SH-SY5Y (cell line): ENCODE measurements around the gene ATG13.

Experiments used
- GATA2 ChIP-seq: IDR thresholded peaks from 2 replicates; pipeline ENCODE4 v1.6.1; 2011; ENCODE audit warnings: mild to moderate bottlenecking, low read depth, low read length
- GATA3 ChIP-seq: IDR thresholded peaks from 2 replicates; pipeline ENCODE4 v1.6.1; 2011; ENCODE audit warnings: low read depth, mild to moderate bottlenecking, low read length, moderate library complexity

Gene ATG13

DNA sequence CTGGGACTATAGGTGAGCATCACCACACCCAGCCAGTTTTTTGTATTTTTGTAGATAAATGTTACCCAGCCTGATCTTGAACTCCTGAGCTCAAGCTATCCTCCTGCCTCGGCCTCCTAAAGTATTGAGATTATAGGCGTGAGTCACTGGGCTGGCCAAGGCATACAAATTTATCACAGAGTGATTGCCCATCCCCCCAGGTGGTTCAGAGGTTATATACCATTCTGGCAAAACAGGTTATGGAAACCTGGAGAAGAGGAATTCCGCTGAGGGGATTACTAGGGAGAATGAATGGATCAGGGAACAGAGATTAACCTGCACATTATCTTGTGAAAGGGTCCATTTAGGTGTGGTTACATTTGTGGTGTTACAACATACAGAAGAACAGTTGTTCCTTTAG is 8.1 kb downstream of the ATG13 start:
- TF ChIP-seq GATA3 = no peak
- TF ChIP-seq GATA2 = no peak

DNA sequence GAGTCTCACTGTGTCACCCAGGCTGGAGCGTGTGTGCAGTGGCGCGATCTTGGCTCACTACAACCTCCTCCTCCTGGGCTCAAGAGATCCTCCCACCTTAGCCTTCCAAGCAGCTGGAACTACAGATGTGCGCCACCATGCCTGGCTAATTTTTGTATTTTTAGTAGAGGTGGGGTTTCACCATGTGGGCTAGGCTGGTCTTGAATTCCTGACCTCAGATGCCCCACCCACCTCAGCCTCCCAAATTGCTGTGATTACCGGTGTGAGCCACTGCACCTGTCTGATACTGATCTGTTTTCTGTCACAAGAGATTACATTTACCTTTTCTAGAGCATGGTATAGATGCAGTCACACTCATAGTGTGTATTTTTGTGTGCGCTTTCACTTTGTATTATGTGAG is 11.6 kb downstream of the ATG13 start:
- no peak for TF ChIP-seq GATA3
- no peak for TF ChIP-seq GATA2

DNA sequence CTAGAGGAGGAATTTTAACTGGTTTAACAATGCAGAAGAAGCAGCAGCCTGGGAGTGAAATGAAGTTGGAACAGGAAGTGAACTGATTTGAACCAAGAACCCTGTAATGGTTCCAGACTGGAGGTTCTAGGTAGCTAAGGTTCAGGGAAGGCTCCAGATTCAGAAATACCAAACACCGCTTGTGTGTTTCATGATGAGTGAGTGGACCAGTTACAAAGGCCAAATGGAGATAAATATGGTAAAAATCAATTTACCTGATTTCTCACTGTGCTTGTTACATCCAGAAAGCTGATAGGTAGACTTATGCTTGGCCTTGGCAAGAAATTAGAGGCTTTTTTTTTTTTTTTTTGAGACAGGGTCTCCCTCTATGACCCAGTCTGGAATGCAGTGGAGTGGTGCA is 12.9 kb downstream of the ATG13 start:
- no peak for TF ChIP-seq GATA2
- no peak for TF ChIP-seq GATA3

DNA sequence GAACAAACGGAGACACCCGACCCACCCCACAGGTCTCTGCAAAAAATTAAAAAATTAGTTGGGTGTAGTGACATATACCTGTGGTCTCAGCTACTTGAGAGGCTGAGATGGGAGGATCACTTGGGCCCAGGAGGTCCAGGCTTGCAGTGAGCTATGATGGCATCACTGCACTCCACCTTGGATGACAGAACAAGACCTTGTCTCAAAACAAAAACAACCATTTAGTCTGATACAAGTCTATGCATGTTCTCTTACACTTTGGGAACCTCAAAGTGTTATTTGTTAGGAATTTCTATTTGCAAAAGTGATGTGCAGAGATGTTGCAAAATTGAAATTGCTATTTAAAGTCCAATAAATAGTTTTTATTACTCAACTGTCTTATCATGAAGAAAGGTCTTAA is 14.3 kb downstream of the ATG13 start:
- TF ChIP-seq GATA2 (no peak), GATA3 (no peak)

DNA sequence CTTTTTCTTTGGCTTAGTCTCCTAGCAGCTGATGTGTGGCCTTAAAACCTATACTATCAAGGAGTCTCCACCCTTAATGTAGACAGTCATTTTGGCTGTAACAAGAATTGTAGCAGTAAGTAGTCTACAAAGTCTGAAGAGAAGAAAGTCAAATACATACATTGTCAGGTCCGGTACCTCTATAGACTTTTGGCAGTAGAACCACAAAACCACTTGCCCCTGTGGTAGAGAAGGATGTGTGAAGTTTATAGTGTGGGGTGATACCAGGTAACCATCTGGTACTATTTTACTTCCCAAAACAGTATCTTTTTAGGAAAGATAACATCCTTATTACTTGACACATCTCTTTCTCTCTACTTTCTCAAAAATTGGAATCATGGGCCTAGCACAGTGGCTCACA is 15.1 kb downstream of the ATG13 start:
- no peak for TF ChIP-seq GATA2
- TF ChIP-seq GATA3 = no peak

DNA sequence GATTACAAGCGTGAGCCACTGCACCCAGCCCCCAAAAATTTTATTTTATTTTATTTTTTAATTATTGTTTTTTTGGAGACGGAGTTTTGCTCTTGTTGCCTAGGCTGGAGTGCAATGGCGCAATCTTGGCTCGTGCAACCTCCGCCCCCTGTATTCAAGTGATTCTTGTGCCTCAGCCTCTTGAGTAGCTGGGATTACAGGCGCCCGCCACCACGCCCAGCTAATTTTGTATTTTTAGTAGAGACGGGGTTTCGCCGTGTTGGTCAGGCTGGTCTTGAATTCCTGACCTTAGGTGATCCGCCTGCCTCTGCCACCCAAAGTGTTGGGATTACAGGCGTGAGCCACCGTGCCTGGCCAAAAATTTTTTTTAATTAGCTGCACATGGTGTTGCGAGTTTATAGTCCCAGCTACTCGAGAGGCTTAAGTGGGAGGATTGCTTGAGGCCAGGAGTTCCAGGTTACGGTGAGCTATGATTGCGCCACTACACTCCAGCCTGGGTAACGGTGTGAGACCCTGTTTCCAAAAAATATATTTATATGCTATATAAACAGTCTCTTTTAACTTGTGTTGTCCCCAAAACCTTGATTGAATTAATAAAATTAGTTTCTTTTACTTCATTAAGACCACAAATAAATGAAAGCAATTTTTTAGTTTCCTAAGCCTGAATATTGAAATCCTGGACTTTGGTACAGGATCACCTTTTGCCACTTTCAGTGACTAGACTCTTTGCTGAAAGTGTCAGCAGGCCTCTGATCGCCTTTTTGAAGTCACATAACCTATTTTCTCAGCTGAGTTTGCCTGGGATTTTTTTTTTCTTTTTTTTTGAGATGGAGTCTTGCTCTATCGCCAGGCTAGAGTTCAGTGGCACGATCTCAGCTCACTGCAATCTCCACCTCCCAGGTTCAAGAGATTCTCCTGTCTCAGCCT is 16.2 kb downstream of the ATG13 start:
- TF ChIP-seq GATA2 (no peak), GATA3 (no peak)

DNA sequence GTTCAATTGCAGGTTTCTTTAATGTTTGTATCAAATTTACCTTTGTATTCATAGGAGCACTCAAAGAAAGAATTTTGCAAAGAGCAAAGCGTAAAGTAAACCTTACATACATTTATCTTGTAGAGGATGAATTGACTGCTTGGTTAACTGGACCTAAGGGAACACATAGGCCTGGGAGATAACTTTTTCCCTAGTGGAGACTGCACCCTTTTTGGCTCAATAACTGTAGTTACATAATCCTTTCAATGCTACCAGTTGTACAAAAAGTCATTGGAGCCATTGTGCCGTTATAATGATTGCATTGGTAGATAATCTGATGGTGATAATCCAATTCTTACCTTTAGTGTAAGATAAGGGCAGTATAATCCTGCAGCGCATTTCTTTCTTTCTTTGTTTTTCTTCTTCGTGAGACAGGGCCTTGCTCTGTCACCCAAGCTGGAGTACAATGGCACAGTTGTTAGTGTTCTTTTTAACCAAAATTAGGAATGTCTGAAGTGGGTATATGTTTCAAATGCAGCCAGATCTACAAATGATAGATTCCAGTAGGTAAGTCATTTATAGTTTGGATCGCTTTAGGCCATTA is 18.3 kb downstream of the ATG13 start:
- TF ChIP-seq GATA2 (no peak), GATA3 (no peak)

DNA sequence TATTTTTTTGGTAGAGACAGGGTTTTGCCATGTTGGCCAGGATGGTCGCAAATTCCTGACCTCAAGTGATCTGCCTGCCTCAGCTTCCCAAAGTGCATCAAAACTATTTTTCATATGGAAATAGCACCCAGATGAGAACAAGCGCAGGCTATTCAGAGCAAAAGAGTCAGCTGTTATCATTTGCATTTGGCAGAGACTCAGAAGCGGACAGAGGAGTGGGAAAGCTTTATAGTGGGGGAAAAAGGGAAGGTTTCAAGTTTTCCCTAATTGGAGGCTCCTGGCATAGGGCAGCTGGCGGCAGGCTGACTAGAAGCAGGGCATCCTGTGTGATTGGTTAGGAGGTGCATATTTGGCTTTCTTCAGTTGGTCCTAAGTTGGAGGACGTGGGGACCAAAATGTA is 20.2 kb downstream of the ATG13 start:
- TF ChIP-seq GATA3 (no peak), GATA2 (no peak)

DNA sequence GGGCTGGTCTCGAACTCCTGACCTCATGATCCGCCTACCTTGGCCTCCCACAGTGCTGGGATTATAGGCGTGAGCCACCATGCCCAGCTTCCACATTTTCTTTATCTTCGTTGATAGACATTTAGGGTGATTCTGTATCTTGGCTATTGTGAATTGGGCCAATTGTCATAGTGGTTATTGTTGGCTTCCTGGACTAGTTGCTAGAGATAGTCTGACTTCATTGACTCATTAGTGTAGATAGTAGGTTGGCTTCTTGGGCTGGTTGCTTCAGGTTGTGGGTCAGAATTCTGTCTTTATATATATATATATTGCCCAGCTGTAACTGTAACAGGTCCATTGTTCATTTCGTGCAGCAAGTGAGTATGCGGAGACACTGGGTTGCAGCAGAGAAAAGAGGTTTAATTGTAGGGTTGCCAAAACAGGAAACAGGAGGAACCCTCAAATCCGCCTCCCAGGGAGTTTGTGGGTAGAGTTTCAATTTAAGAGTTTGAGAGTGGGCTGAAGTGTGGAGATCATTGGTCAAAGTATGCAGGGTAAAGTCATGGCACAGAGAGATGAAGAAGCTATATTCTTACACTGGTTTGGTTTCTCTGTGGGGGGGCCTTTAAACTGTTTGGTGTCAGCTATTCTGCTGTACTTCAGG is 22.0 kb downstream of the ATG13 start:
- TF ChIP-seq GATA3 (no peak), GATA2 (no peak)

DNA sequence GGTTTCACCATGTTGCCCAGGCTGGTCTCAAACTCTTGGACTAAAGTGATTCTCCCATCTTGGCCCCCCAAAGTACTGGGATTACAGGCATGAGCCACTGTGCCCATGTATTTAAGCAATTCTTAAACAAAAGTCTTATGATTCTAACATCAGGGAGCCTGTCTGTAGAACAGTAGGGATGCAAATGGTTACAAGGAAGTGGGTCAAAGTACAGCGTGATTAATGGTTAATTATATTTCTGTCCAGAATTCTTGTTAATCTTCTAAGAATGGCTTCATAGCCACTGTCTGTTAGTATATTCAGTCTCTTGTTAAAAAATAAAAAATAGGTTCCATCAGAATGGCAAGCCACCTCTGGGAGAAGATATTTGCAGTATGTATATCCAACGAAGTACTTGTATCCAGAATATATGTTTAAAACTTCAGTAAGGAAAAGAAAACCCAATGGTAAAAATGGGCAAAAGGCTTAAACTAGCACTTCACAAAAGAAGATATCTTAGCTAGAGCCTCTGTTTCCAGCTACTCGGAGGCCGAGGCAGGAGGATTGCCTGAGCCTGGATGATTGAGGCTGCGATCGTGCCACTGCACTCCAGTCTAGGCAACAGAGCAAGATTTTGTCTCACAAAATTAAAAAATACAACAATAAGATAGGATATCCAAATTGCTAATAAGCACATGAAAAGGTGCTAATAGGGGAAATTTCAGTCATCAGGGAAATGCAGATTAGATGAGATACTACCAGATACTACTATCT is 22.9 kb downstream of the ATG13 start:
- TF ChIP-seq GATA3 = no peak
- TF ChIP-seq GATA2 = no peak

DNA sequence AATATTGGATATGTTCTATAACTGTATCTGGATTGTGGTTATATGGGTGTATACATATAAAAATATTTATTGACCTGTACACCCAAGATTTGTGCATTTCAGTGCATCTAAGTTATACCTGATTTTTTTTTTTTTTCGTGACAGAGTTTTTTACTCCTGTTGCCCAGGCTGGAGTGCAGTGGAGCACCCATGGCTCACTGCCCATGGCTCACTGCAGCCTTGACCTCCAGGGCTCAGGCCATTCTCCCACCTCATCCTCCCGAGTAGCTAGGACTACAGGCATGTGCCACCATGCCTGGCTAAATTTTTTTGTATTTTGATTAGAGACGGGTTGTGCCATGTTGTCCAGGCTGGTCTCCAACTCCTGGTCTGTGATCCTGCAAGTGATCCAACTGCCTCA is 24.3 kb downstream of the ATG13 start:
- TF ChIP-seq GATA3 (no peak), GATA2 (no peak)

DNA sequence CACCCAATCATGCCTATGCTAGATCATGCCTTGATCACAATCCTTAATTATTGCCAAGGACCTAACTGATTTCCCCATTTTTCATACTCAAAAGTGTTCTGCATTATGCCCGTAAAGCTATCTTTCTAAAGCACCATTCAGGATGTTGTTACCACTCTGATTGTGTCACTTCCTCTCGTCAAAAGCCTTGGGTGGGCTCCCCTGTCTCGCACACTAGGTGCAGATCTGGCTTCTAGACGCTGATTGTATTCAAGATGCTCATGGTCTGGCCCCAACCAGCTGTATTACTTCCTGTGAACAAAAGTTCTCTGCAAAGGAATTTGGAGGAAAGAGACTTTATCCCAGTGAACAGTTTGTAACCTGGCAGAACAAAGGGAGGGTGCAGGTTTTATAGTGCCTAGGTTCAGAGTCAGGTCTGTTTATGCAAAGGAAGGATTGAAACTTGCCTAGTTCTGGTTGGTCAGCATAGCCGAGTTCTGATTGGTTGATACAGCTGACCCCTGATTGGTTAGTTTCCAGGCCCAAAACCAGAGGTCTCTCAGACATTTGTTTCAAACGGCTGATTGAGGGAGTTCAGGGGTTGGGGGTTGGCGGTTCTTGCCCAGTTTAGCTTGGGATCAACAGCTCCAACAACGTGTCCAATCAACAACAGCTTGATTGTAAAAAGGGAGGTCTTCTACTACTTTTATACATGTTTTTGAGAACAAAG is 25.4 kb downstream of the ATG13 start:
- TF ChIP-seq GATA3 (no peak), GATA2 (no peak)

DNA sequence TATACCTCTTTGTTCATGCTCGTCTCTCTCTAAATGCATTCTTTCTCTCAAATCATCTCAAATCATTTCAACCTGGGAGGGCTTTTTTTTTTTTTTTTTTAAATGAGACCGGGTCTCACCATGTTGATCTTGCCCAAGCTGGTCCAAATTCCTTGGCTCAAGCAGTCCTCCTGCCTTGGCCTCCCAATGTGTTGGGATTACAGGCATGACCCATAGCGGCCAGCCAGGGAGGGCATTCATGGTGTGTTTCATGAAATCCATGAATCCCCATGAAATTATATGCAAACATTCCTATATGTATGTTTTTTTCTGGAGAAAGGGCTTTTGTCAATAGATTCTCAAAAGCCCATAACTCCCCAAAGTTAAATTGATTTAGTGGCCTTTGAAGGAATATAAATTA is 26.2 kb downstream of the ATG13 start:
- TF ChIP-seq GATA3 (no peak), GATA2 (no peak)

DNA sequence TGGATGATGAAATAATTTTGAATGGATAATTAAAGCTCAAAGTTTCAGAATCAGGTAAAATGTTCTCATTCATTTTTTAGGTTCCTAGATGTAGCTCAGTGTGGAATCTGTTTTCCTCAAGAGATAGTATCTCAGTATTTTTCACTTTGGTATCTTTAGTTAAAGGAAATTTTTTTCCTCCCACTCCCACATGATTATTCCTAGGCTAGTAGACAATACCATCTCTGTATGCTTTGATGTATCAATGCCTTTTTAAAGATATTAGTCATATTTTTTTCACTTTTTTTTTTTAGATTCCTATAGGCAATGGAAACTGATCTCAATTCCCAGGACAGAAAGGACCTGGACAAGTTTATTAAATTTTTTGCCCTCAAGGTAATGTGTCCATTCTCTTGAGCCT is 26.6 kb downstream of the ATG13 start:
- TF ChIP-seq GATA3 (no peak), GATA2 (no peak)
